NOMO-1 (cell line): ENCODE measurements around the gene PSTPIP2.
A peak's percentile ranks its signal among the peaks of the same experiment; 100 is the strongest.
"Not testable (repeated sequence)": the region's sequence is repeated elsewhere in the genome, so short reads cannot be mapped to it uniquely, and the experiment has no call there.

Experiments used
- DNase-seq, 2 experiments: peaks; one replicate each; lab custom pipeline; 2025; ENCODE audit not compliant: unreplicated experiment in 2 of 2; lab: John Stamatoyannopoulos, UW

The PSTPIP2 gene

DNA sequence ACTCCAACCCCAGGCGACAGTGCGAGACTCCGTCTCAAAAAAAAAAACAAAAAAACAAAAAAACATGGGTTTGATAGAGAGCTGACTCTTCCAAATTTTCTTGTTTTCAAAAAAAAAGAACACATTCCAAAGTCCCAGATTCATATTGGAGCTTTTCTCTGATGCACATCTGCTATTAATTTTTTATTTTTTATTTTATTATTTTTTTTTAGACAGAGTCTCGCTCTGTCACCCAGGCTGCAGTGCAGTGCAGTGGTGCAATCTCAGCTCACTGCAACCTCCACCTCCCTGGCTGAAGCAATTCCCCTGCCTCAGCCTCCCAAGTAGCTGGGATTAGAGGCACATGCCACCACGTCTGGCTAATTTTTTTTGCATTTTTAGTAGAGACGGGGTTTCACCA lies 79.5 kb downstream of the PSTPIP2 start:
- DNase-seq, result not testable (repeated sequence)

DNA sequence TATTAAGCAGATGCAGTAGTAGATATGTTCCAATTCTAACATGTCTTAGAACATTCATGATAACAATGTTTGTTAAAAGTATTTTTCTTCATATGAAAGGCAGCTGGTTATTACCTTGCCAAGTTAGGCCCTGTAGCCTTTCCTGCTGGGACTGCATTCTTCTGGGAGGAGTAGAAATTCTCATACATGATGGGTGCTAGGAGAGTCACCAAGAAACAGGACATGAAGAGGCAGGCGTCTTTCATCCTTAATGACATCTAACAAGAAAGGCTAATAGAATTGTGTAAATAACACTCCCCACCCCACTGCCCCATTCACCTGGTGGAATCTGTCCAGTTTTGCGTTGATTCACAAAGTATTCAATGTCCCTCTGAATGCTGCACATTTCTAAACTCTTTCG lies 80.3 kb downstream of the PSTPIP2 start:
- DNase-seq, result no peak

DNA sequence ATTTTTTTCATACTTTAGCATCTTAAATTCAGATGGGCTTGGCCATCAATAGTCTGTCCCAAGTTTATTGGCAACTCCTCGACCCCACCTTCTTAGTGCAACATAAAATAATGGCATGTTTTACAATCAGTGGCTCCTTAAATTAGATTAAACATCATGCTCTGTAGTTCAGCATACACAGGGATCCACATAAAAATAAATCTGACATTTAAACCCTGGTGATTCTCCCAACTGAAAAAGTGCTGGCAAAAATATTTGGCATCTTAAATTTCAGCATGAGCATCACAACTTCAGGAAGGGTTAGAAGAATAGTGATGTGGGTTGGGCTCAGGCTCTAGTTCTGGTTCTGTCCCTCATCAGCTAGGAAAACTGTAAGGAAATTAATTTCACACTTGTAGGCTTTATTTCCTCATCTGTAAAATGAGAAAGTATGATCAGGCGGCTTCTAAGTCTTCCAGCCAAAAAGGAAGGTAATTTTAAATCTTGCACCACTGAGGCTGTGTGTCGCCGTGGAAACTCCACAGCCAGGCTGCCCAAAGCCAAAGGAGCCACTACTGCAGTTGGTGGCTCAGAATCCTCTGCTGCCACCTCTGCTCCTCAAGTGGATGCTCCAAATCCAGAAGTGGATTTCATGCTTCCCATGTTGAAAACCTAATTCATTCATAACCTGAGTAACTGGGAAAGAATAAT lies 87.4 kb downstream of the PSTPIP2 start:
- DNase-seq, result no peak

DNA sequence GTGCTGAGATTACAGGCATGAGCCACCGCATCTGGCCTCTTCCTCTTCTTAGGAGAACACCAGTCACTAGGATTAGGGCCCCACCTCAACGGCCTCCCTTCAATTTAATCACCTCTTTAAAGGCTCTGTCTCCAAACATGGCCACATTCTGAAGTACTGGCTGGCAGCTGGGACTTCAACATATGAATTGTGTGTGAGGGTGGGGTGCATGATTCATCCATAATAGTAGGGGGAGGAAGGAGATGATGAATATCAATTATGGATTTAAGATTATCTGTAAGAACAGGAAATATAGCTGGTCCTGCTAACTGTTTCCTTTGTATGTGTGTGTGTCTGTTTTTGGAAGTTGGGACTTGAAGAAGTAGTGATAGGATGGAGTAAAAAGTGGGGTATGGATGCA lies 90.2 kb downstream of the PSTPIP2 start:
- peak in 1 of 2 experiments; percentile 48 for DNase-seq

DNA sequence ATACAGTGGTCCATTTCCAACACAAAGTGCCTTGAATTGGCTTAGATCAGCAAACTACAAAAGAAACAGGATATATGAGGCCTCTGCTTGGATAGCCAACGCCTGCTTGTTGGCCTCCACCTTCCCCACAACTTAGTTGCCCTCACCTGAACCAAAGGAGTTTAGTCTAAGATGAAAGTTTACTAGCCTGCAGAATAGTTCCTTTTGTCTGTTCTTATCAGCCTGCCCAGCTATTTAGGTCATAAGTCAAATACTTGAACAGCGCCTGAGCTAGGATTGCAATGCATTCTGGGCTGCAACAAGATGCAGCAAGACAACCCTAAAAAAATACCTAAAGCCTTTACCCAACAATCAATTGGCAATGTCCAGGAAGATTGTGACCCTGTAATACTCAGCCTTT lies 91.8 kb downstream of the PSTPIP2 start:
- DNase-seq, result no peak

DNA sequence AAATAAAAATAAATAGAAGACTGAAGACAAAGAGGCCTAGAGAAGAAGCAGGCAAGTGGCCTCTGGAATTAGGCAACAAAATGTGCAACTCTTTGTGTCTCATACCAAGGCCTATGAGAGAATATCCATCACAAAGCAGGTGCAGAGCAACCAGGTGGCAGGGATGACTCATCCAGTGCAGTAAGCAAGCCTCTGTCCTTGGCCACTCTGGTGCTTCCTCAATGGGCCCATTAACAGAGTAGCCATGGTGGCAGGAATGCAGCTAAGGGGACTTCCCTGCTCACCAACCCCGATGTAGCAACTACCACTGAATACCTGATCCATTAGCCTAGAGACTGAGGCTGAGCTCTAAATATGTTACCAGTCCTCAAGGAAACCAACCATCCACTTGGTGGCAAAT lies 94.0 kb downstream of the PSTPIP2 start:
- DNase-seq, result no peak

DNA sequence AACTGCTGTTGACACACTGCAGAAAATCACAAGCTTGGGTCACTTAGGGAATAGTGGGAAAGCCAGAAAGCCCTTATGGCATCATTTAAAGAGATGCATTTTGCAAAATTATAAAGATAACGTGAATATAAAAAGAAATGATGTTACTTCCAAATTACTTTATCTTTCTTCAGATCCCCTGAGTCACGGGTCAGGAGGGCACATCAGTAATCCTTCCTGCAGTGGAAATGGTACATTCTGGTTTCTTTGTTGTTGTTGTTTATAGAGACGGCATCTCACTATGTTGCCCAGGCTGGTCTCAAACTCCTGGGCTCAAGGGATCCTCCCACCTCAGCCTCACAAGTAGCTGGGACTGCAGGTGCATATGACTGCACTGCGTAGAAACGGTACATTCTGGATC lies 95.1 kb downstream of the PSTPIP2 start:
- DNase-seq, result no peak

DNA sequence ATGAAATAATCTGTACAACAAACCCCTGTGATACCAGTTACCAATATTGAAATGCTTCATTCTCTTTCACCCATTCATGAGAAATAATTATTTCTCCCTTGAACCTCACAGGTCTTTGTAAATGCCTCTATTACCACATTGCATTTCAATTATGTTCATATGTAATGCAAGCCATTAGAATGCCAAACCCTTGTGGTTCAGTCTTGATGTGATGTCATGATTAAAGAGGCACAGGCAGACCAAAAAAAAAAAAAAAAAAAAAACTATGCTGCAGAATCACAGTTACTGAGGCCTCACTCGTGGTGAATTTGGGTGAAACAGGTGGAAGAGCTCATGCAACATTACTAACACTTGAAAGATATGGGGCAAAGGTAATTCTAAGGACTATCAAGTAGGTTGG lies 95.5 kb downstream of the PSTPIP2 start:
- DNase-seq, result no peak

DNA sequence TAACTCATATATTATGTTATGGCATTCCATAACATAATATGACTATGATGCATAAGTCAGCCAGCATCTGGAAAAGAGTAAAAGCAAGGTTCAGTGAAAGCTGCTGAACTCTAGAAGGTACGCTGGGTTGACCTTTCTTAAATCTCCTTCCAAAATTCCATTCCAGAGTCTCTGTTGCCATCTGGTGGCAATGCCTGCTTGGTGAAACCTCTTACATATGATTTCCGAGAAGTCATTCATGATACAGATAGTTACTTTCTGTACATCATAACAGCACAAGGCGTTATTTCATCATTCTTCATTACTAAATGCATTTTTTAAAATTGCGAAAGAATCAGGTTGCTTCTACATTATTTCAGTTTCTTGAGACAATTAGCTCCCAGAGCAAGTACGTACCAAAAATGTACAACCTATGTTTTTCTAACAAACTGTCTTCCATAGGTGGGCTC lies 97.9 kb downstream of the PSTPIP2 start:
- DNase-seq, result peak; percentile 66 to 97

DNA sequence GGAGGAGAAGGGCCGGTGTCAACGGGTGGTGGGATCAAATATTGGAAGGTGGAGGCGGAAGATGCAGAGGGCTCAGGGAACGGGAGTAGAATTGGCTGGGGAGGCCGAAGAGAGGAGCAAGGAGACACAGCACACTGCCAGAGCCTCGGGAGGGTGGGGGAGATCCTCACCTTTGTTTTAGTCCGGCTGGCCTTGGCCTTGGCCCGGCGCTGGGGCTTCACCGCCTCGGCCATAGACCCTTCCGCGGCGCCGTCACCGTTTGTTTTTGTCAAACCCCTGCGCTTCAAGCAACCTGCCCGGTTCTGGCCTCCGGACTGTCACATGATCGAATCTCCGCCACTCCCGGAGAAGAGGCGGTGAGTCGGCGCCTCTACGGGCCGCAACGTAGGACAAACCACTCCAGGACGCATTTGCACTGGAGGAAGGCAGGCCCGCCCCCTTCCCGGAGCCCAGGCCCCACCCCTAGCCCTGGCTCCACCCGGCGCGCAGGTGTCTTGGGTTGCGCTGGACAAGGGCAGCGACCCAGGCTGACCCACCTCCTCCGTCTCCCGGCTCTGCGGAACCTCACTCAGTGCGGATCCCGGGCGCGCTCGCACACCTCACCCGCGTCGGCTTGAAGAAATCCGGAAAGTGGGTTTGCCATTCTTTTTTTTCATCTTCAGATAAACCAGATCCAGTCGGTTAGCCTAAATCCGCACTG lies 104.9 kb downstream of the PSTPIP2 start, which contains the start of gene EPG5:
Gene EPG5 (minus strand): TSS at position 323 of the 700 bp plus-strand sequence. CDS start 90 bp downstream, at position 233.
- DNase-seq, result peak; percentile 94 to 96

DNA sequence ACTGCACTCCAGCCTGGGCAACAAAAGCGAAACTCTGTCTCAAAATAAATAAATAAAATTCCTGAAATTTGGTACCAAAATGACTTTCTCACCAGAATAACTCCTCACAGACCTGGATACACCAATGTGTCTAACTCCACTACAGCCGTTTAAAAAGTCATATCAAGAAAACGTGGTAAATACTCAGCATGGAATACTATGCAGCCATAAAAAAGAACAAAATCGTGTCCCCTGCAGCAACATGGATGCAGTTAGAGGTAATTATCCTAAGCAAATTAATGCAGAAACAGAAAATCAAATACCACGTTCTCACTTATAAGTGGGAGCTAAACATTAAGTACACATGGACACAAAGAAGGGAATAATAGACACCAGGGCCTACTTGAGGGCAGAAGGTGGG lies 107.1 kb downstream of the PSTPIP2 start:
- not testable (repeated sequence) for DNase-seq

DNA sequence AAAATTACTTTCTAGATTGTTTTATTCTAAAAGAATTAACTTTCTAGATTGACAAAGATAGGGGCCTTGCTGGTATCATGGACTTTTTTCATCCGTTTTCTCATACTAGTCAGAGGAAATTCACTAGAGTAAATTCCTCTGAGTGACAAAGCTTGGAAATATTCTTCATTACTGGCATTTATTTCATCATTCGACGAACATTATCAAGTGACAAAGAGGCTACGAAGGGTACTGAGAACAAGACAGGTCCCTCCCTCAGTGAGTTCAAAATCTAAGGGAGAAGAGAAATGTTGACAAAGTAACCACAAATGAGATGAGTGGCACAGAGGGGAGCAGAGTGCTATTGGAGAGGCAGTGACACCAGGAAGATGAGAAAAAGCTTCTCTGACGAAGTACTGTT lies 109.2 kb downstream of the PSTPIP2 start:
- no peak for DNase-seq

DNA sequence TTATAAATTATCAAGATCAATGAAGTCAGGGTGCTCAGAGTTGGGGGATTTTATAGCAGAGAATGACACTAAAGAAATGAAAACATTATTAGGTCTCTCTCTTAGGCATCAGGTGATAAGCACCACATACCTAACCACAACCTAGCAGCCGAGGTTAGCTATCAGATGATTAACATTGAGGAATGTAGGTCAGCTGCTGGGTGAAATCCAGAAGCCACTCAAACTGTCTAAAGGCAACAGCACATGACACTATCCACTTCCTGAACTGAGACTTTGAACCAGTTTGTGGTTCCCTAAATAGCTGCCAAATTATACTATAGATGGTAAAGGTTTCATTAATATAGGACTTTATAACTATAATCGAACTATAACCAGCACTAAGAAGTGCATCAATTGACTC lies 109.6 kb downstream of the PSTPIP2 start:
- peak in 1 of 2 experiments; percentile 34 for DNase-seq

DNA sequence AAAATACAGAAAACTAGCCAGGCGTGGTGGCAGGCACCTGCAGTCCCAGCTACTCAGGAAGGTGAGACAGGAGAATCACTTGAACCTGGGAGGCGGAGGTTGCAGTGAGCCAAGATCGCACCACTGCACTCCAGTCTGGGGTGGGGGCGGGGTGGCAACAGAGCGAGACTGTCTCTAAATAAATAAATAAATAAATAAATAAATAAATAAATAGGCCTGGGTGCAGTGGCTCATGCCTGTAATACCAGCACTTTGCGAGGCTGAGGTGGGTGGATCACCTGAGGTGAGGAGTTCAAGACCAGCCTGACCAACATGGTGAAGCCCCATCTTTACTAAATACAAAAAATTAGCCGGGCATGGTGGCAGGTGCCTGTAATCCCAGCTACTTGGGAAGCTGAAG lies 112.6 kb downstream of the PSTPIP2 start:
- not testable (repeated sequence) for DNase-seq

DNA sequence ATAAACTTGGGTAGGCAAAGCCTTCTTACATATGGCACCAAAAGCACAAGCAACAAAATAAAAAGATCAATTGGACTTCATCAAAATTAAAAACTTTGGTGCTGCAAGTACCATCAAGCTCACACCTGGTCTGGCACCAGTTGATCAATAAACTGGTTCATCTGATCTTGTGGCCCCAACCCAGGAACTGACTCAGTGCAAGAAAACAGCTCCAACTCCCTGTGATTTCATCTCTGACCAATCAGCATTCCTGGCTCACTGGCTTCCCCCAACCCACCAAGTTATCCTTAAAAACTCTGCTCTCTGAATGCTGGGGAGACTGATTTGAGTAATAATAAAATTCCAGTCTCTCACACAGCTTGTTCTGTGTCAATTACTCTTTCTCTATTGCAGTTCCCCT lies 113.3 kb downstream of the PSTPIP2 start:
- DNase-seq, result no peak

DNA sequence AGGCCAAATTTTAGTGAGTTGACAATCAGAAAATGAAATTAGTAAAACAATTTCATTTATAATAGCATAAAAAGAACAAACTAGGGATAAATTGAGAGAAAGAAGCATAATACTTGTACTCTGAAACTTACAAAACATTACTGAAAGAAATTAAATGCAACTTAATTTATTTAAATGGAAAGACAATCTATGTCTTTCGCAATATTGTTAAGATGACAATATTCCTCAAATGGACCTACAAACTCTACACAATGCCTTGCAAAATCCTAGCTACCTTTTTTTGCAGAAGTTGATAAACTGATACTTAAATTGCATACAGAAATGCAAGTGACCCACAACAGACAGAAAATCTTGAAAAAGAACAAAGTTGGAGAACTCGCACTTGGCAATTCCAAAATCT lies 114.0 kb downstream of the PSTPIP2 start:
- DNase-seq, result no peak

DNA sequence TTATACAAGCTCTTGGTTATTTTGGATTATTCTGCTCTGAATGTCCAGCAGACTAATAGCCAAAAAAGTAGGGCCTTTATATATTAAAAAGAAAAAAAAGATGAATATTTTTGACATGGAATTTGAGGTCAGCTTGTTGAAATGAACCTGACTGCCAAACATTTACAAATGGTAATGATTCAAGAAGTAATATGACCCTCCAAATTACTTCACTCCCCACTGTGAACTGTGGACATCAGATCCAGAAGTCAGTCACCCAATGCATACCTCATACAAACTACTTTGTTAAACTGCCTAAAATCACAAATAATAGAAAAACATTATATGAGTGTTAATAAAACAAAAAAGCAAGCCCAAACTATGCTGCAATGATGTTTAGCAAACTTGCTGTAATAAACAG lies 115.0 kb downstream of the PSTPIP2 start:
- DNase-seq, result no peak

DNA sequence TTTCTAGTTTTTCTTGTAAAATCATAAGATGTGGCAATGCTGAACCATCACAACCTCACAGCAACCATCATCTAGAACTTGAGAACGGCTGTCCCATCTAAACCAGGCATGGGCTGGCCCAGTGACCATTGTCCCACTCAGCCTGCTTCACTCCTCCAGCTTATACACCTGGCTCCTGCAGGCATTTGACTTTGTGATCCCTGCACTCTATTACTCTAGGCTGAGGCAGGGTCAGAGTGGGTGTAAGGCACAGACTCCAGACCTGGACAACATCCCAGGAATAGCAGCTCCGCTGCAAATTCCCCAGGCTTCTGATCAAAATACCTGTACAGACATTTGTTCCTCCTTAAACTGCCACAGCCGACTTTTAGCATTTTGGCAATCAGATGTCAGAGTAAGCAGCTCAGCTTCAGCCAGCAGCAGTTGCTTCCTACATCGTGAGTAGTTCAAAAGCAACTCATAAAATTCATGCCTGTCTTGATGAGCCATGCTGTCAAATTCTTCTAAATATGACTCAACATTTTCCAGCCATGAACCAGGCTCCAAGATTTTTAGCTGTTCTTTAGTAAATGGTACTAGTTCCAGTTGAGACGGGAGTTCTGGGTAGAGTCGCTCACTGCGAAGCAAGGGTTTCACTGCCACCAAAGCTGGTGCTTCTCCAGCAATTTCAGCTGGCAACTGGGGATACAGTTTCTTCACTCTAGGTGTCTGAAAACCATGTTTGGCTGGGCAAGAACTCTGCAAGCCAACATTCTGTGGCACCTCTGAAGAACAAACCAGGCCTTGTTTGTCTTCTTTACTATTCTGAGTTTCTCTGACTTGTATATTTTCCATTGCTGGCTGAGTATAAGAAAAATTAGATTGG lies 117.8 kb downstream of the PSTPIP2 start:
- DNase-seq, result no peak

DNA sequence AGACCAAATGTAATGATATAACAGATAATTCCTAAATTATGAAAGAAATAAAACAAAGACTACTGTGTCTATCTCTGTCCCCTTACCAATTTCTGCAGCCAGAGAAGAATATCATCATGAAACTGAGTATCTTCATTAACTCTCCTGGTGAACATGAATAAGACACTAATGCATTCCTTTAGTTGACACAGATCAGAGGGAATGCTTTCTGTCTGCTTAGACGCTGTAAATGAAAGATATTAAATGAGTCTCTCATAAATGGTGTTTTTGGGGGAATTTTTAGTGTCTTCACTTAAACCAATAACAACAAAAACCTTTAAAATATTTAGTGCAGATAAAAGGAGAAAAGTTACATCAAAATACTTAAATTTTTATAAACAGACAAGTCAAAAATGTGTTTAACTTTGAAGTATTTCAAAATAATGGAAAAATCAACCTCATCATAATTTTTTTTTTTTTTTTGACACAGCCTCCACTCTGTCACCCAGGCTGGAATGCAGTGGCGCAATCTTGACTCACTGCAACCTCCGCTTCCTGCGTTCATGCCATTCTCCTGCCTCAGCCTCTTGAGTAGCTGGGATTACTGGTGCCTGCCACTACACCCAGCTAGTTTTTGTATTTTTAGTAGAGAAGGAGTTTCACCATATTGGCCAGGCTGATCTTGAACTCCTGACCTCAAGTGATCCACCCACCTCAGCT lies 120.9 kb downstream of the PSTPIP2 start:
- no peak for DNase-seq

DNA sequence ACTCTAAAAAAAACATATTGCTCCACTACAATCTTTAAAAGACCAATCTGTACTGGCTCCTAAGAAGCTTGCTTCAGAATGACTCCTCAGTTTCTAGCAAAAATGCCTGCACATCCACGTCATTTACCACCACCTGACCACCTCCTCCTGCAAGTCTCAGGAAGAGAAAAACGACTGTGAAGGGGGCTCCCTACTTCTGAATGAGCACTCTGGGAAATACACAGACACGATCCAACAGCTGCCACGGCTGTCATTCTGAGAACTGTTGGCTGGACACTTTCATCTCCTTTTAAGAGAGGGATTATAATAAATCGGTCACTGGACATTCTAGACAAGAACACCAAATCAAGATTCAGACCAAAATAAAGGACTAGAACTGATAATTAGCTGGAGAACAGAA lies 126.4 kb downstream of the PSTPIP2 start:
- DNase-seq, result no peak

DNA sequence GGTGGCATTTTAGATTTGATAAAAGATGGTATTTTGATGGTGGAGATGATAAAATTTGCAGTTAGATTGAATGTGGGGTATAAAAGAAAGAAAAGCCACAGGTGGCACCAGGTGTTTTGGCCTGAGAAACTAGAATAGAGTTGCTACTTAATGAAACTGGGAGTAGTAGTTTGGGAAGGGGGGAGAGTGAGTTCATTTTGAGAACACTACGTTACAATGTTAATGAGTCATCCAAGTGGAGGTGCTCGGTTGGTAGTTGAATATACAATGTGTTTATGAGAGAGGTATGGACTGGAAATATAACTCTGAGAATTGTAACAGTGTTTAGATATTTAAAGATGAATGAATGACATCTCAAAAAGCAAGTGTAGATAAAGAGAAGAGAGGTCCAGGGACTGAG lies 131.3 kb downstream of the PSTPIP2 start:
- no peak for DNase-seq
